ENCODE results near the gene TNFRSF14.

Gene TNFRSF14

GRCh38 chr1:2605509-2606395 lies 49.6 kb downstream of the TNFRSF14 start:
- H3K9me3 ChIP-seq (ENCODE audit: insufficient read depth, low read depth, low read length): no peaks in the 10 kb centered on the region
- H3K36me3 ChIP-seq (ENCODE audit: insufficient read depth, low read depth, low read length): no peaks in the 10 kb centered on the region
- H3K4me3 ChIP-seq (ENCODE audit: low read length): no peak overlapping the region
- H3K4me1 ChIP-seq (ENCODE audit: insufficient read depth, low read length): no peaks in the 10 kb centered on the region; the same call in 1 of the 2 replicates
- no peak overlapping the region for H3K27ac ChIP-seq (ENCODE audit: low read length)
- no peak overlapping the region for H3K9ac ChIP-seq (ENCODE audit: low read depth, low read length)
- H3K27me3 ChIP-seq (ENCODE audit: insufficient read depth, low read length): peaks cover 6% of the 10 kb centered on the region; the same call in 1 of the 2 replicates

- Histone ChIP-seq H3K9me3 (ENCODE audit: insufficient read depth, low read depth, low read length) (no peaks in the 10 kb centered on the region), H3K9ac (ENCODE audit: low read depth, low read length) (no peak overlapping the region), H3K4me3 (ENCODE audit: low read length) (no peak overlapping the region), H3K27ac (ENCODE audit: low read length) (no peak overlapping the region), H3K36me3 (ENCODE audit: insufficient read depth, low read depth, low read length) (no peaks in the 10 kb centered on the region), H3K27me3 (ENCODE audit: insufficient read depth, low read length) (peaks cover 6% of the 10 kb centered on the region; the same call in 1 of the 2 replicates), H3K4me1 (ENCODE audit: insufficient read depth, low read length) (no peaks in the 10 kb centered on the region; the same call in 1 of the 2 replicates)
Observed at GRCh38 chr1:2606396-2606880, 50.3 kb downstream of the TNFRSF14 start.

- no peak overlapping the region for H3K27ac ChIP-seq (ENCODE audit: low read length)
- no peaks in the 10 kb centered on the region; the same call in 1 of the 2 replicates for H3K4me1 ChIP-seq (ENCODE audit: insufficient read depth, low read length)
- peaks cover 6% of the 10 kb centered on the region; the same call in 1 of the 2 replicates for H3K27me3 ChIP-seq (ENCODE audit: insufficient read depth, low read length)
- no peaks in the 10 kb centered on the region for H3K36me3 ChIP-seq (ENCODE audit: insufficient read depth, low read depth, low read length)
- no peak overlapping the region for H3K9ac ChIP-seq (ENCODE audit: low read depth, low read length)
- no peaks in the 10 kb centered on the region for H3K9me3 ChIP-seq (ENCODE audit: insufficient read depth, low read depth, low read length)
- no peak overlapping the region for H3K4me3 ChIP-seq (ENCODE audit: low read length)
Observed at GRCh38 chr1:2606881-2607621, 50.9 kb downstream of the TNFRSF14 start.

GRCh38 chr1:2607641-2608091 lies 51.5 kb downstream of the TNFRSF14 start:
- no peaks in the 10 kb centered on the region for H3K9me3 ChIP-seq (ENCODE audit: insufficient read depth, low read depth, low read length)

GRCh38 chr1:2609319-2610035 lies 53.3 kb downstream of the TNFRSF14 start:
- Histone ChIP-seq H3K9me3 (ENCODE audit: insufficient read depth, low read depth, low read length) (no peaks in the 10 kb centered on the region; the same call in none of the 2 replicates), H3K4me3 (ENCODE audit: low read length) (no peak overlapping the region), H3K36me3 (ENCODE audit: insufficient read depth, low read depth, low read length) (no peaks in the 10 kb centered on the region), H3K27me3 (ENCODE audit: insufficient read depth, low read length) (peaks cover 6% of the 10 kb centered on the region; the same call in 1 of the 2 replicates), H3K27ac (ENCODE audit: low read length) (no peak overlapping the region), H3K4me1 (ENCODE audit: insufficient read depth, low read length) (no peaks in the 10 kb centered on the region; the same call in 1 of the 2 replicates), H3K9ac (ENCODE audit: low read depth, low read length) (no peak overlapping the region)

More at GRCh38 chr1:2607641-2608091, 51.5 kb downstream of the TNFRSF14 start:
- H3K4me3 ChIP-seq (ENCODE audit: low read length): no peak overlapping the region
- no peak overlapping the region for H3K9ac ChIP-seq (ENCODE audit: low read depth, low read length)
- no peaks in the 10 kb centered on the region; the same call in 1 of the 2 replicates for H3K4me1 ChIP-seq (ENCODE audit: insufficient read depth, low read length)
- peaks cover 6% of the 10 kb centered on the region; the same call in 1 of the 2 replicates for H3K27me3 ChIP-seq (ENCODE audit: insufficient read depth, low read length)
- no peak overlapping the region for H3K27ac ChIP-seq (ENCODE audit: low read length)
- no peaks in the 10 kb centered on the region for H3K36me3 ChIP-seq (ENCODE audit: insufficient read depth, low read depth, low read length)

GRCh38 chr1:2610036-2610959 lies 54.1 kb downstream of the TNFRSF14 start:
- peaks cover 6% of the 10 kb centered on the region; the same call in 1 of the 2 replicates for H3K27me3 ChIP-seq (ENCODE audit: insufficient read depth, low read length)
- H3K27ac ChIP-seq (ENCODE audit: low read length): no peak overlapping the region
- peak overlapping the region; percentile 41; the same call in 1 of the 2 replicates for H3K4me3 ChIP-seq (ENCODE audit: low read length)
- no peaks in the 10 kb centered on the region for H3K36me3 ChIP-seq (ENCODE audit: insufficient read depth, low read depth, low read length)
- H3K9me3 ChIP-seq (ENCODE audit: insufficient read depth, low read depth, low read length): no peaks in the 10 kb centered on the region; the same call in none of the 2 replicates
- no peaks in the 10 kb centered on the region; the same call in 1 of the 2 replicates for H3K4me1 ChIP-seq (ENCODE audit: insufficient read depth, low read length)
- H3K9ac ChIP-seq (ENCODE audit: low read depth, low read length): no peak overlapping the region

- Histone ChIP-seq H3K4me3 (ENCODE audit: low read length) (peak overlapping the region; percentile 41; the same call in 1 of the 2 replicates), H3K27ac (ENCODE audit: low read length) (no peak overlapping the region), H3K4me1 (ENCODE audit: insufficient read depth, low read length) (no peaks in the 10 kb centered on the region; the same call in 1 of the 2 replicates), H3K27me3 (ENCODE audit: insufficient read depth, low read length) (peaks cover 6% of the 10 kb centered on the region; the same call in 1 of the 2 replicates), H3K9me3 (ENCODE audit: insufficient read depth, low read depth, low read length) (no peaks in the 10 kb centered on the region; the same call in none of the 2 replicates), H3K36me3 (ENCODE audit: insufficient read depth, low read depth, low read length) (no peaks in the 10 kb centered on the region), H3K9ac (ENCODE audit: low read depth, low read length) (no peak overlapping the region)
Observed at GRCh38 chr1:2611031-2611501, 54.9 kb downstream of the TNFRSF14 start.

GRCh38 chr1:2611621-2612437 lies 55.7 kb downstream of the TNFRSF14 start:
- H3K36me3 ChIP-seq (ENCODE audit: insufficient read depth, low read depth, low read length): no peaks in the 10 kb centered on the region
- H3K4me1 ChIP-seq (ENCODE audit: insufficient read depth, low read length): no peaks in the 10 kb centered on the region; the same call in 1 of the 2 replicates
- H3K27me3 ChIP-seq (ENCODE audit: insufficient read depth, low read length): peaks cover 6% of the 10 kb centered on the region; the same call in 1 of the 2 replicates
- no peak overlapping the region for H3K4me3 ChIP-seq (ENCODE audit: low read length)
- no peak overlapping the region for H3K9ac ChIP-seq (ENCODE audit: low read depth, low read length)
- H3K9me3 ChIP-seq (ENCODE audit: insufficient read depth, low read depth, low read length): no peaks in the 10 kb centered on the region; the same call in none of the 2 replicates
- H3K27ac ChIP-seq (ENCODE audit: low read length): no peak overlapping the region

GRCh38 chr1:2612591-2613365 lies 56.6 kb downstream of the TNFRSF14 start:
- Histone ChIP-seq H3K4me1 (ENCODE audit: insufficient read depth, low read length) (no peaks in the 10 kb centered on the region; the same call in 1 of the 2 replicates), H3K9me3 (ENCODE audit: insufficient read depth, low read depth, low read length) (no peaks in the 10 kb centered on the region; the same call in none of the 2 replicates), H3K27ac (ENCODE audit: low read length) (no peak overlapping the region), H3K4me3 (ENCODE audit: low read length) (no peak overlapping the region), H3K27me3 (ENCODE audit: insufficient read depth, low read length) (peaks cover 6% of the 10 kb centered on the region; the same call in 1 of the 2 replicates), H3K9ac (ENCODE audit: low read depth, low read length) (no peak overlapping the region), H3K36me3 (ENCODE audit: insufficient read depth, low read depth, low read length) (no peaks in the 10 kb centered on the region)
